ENCODE measurements around the gene RAB9A. TPM values are rescaled to one million over a fixed set of nuclear protein-coding genes. Genes with fewer than 3 reads are reported as not detected.

The RAB9A gene
- total RNA-seq, 1 donor from 2014 or later = 26.4 TPM

GRCh38 chrX:13649838-13650237 is 39.1 kb upstream of the RAB9A start:
- no peak for DNase-seq (ENCODE audit: extremely low spot score, unreplicated experiment)
- Mint-ChIP-seq H3K27me3 (no peaks in the 10 kb centered on the region), H3K4me1 (ENCODE audit: unreplicated experiment) (peaks cover 12% of the 10 kb centered on the region), H3K36me3 (peaks cover 4% of the 10 kb centered on the region), H3K4me3 (no peak overlapping the region), H3K27ac (no peak overlapping the region), H3K9me3 (peaks cover 13% of the 10 kb centered on the region)
- TF ChIP-seq, protein P1, sequence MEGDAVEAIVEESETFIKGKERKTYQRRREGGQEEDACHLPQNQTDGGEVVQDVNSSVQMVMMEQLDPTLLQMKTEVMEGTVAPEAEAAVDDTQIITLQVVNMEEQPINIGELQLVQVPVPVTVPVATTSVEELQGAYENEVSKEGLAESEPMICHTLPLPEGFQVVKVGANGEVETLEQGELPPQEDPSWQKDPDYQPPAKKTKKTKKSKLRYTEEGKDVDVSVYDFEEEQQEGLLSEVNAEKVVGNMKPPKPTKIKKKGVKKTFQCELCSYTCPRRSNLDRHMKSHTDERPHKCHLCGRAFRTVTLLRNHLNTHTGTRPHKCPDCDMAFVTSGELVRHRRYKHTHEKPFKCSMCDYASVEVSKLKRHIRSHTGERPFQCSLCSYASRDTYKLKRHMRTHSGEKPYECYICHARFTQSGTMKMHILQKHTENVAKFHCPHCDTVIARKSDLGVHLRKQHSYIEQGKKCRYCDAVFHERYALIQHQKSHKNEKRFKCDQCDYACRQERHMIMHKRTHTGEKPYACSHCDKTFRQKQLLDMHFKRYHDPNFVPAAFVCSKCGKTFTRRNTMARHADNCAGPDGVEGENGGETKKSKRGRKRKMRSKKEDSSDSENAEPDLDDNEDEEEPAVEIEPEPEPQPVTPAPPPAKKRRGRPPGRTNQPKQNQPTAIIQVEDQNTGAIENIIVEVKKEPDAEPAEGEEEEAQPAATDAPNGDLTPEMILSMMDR (conservative IDR thresholded peaks at IDR 0.05) = no peak

DNA sequence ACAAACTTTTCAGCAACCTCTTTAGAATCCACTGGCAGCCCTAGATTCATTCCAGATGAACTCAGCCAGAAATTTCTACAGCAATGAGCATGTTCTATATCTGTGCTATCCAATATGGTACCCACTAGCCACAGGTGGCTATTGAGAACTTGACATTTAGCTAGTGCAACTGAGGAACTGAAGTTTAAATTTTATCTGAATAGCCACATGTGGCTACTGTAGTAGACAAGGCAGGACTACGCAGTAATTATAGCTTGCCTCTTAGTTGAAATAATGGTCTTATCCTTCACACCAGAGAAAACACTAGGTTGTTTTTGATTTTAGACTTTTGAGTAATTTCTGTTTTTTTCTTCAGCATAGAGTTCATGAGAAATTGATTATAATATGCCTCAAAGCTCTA is 38.6 kb upstream of the RAB9A start:
- no peaks in the 10 kb centered on the region for H3K27me3 Mint-ChIP-seq
- H3K4me1 Mint-ChIP-seq (ENCODE audit: unreplicated experiment) = peaks cover 12% of the 10 kb centered on the region
- no peak overlapping the region for H3K27ac Mint-ChIP-seq
- TF ChIP-seq, protein P1 (conservative IDR thresholded peaks at IDR 0.05) = no peak
- H3K9me3 Mint-ChIP-seq = peaks cover 13% of the 10 kb centered on the region
- no peak for DNase-seq (ENCODE audit: extremely low spot score, unreplicated experiment)
- no peak overlapping the region for H3K4me3 Mint-ChIP-seq
- H3K36me3 Mint-ChIP-seq = peaks cover 4% of the 10 kb centered on the region

GRCh38 chrX:13651150-13651549 is 37.8 kb upstream of the RAB9A start:
- H3K27me3 Mint-ChIP-seq = no peaks in the 10 kb centered on the region
- no peak overlapping the region for H3K27ac Mint-ChIP-seq
- TF ChIP-seq, protein P1 (conservative IDR thresholded peaks at IDR 0.05) = no peak
- H3K9me3 Mint-ChIP-seq = peaks cover 13% of the 10 kb centered on the region
- H3K4me3 Mint-ChIP-seq = no peak overlapping the region
- peaks cover 4% of the 10 kb centered on the region for H3K36me3 Mint-ChIP-seq
- DNase-seq (ENCODE audit: extremely low spot score, unreplicated experiment) = no peak
- H3K4me1 Mint-ChIP-seq (ENCODE audit: unreplicated experiment) = peaks cover 9% of the 10 kb centered on the region

DNA sequence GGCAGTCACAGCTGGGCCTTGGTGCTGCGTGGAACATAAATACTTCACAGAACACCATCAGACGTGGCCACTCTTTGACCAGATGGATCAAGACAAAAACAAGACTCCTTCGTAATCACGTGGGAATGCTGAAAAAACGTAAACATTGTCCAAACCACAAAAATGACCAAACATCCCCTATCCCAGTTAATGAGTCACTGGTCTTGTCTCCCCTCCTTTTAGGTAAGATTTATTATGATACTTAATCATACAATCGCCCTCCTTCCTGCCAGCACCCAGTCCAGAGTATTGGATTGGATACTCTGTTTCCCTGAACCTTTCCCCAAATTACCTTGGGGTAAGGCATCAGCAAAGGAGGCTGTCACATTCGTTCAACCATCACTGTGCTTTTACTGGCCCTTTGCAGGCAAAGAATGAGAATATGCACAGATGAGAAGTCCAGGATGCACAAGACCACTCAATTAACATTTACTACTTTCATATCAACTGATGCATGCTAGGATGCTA is 36.6 kb upstream of the RAB9A start:
- TF ChIP-seq, protein P1 (conservative IDR thresholded peaks at IDR 0.05) = no peak
- peaks cover 8% of the 10 kb centered on the region for H3K4me1 Mint-ChIP-seq (ENCODE audit: unreplicated experiment)
- peaks cover 13% of the 10 kb centered on the region for H3K9me3 Mint-ChIP-seq
- peak overlapping the region; percentile 89 for H3K4me3 Mint-ChIP-seq
- H3K36me3 Mint-ChIP-seq = peaks cover 4% of the 10 kb centered on the region
- no peaks in the 10 kb centered on the region for H3K27me3 Mint-ChIP-seq
- H3K27ac Mint-ChIP-seq = peak overlapping the region; percentile 94
- no peak for DNase-seq (ENCODE audit: extremely low spot score, unreplicated experiment)

DNA sequence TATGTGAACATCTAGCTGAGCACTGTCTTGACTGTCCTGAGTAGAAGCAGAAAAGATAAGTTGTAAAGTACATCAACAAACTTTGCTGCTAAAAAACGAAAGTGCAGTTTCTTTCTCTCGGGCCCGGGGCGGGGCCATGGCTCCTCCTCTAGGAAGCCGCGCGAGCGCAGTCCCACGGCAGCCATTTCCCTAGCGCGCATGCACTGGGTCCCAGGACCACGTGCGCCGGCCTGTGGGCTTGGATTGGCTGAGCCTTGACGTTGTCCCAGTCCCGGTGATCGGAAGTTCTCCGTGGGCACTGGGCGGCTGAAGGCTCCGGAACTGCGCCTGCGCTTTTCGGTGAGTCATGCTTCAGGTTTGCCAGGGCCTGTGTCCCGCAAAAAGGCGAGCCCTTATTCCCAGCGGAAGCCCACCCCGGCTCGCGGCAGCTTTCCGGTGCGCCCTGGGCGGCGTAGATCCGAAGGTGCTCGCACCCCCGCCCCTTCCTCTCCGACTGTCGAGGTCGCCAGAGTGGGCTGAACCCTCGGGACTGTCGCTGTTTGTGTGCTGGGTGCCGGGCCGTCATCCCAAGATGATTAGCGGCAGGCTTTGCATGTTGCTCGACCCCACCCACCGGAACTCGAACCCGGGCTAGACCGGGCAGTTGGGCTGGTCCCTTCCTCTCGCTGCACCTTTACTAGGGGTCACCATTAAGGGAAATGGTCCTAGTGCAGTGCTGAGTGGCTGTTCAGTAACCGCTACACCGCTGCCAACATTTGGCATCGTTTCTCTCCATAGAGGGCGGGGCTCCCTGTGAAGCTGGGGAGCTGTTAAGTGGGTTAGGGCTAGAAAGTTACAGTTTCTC is 35.9 kb upstream of the RAB9A start, which contains the start of gene TCEANC:
Gene TCEANC (plus strand): TSS at position 292 of the 844 bp plus-strand sequence. CDS start 9,368 bp downstream, outside the sequence.
- TF ChIP-seq, protein P1 (conservative IDR thresholded peaks at IDR 0.05) = no peak
- peak; percentile 92 for DNase-seq (ENCODE audit: extremely low spot score, unreplicated experiment)
- H3K36me3 Mint-ChIP-seq = no peaks in the 10 kb centered on the region
- H3K27ac Mint-ChIP-seq = peak within 1 kb of the TSS; percentile 94
- H3K9me3 Mint-ChIP-seq = peaks cover 8% of the 10 kb centered on the region
- no peaks in the 10 kb centered on the region for H3K27me3 Mint-ChIP-seq
- peak within 1 kb of the TSS; percentile 89 for H3K4me3 Mint-ChIP-seq
- peaks cover 2% of the 10 kb centered on the region for H3K4me1 Mint-ChIP-seq (ENCODE audit: unreplicated experiment)
